Neural progenitor cell (in vitro differentiated cells): ENCODE results near the gene WDR70.

ENCODE experiments used
- EZH2 ChIP-seq: fragments of 200-600 bp; sonication (generic); IDR thresholded peaks from 2 replicates; pipeline ENCODE4 v1.6.1; 2017; ENCODE audit warnings: antibody characterized with exemption, mild to moderate bottlenecking, moderate library complexity
- TF ChIP-seq, protein P1 (sequence below): fragments of 200-600 bp; sonication (generic); IDR thresholded peaks from 2 replicates; pipeline ENCODE4 v1.5.1; 2017; ENCODE audit warnings: antibody characterized with exemption, mild to moderate bottlenecking

DNA sequence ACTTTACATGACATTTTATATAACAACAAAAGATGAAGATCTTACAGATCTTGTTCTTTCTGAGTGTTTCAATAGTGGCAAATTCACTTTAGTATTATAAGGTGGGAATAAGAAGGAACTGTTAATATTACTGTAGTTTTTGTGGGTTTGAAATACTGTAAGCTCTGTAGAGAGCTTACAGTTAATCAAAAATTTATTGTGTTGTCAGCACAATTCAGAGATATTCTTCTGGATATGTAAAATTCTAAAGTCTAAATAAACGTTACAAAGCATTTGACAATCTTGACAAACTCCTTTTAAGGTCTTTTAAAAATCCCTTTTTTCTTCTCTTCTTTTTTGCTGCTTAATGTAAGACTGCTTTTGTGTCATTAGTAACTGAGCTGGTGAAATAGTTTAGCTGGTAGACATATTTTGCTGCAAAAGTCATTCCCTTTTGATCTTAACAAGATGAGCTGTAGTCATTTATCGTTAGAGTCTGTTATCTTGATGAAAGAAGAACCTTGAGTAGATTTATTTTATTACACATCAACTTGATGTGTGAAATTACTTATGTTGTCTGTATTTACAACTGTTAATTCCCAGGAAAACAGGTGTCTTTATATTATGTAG, 186.0 kb downstream of the WDR70 start:
- TF ChIP-seq, protein P1, sequence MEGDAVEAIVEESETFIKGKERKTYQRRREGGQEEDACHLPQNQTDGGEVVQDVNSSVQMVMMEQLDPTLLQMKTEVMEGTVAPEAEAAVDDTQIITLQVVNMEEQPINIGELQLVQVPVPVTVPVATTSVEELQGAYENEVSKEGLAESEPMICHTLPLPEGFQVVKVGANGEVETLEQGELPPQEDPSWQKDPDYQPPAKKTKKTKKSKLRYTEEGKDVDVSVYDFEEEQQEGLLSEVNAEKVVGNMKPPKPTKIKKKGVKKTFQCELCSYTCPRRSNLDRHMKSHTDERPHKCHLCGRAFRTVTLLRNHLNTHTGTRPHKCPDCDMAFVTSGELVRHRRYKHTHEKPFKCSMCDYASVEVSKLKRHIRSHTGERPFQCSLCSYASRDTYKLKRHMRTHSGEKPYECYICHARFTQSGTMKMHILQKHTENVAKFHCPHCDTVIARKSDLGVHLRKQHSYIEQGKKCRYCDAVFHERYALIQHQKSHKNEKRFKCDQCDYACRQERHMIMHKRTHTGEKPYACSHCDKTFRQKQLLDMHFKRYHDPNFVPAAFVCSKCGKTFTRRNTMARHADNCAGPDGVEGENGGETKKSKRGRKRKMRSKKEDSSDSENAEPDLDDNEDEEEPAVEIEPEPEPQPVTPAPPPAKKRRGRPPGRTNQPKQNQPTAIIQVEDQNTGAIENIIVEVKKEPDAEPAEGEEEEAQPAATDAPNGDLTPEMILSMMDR, result no peak
- TF ChIP-seq EZH2, result no peak
